ENCODE measurements around the gene SREBF2. TPM values are rescaled to one million over a fixed set of nuclear protein-coding genes. Genes with fewer than 3 reads are reported as not detected.

SREBF2 gene
- total and polyA plus RNA-seq, 2 of the 13 experiments (the other 11 are each of a cell fraction or from before 2014, with no cell fraction given): 53.8 to 72.6 TPM

GRCh38 chr22:41883400-41883799, 50.5 kb downstream of the SREBF2 start (continued):
- TF ChIP-seq ZNF609 (CRISPR knock-in tag; IDR thresholded peaks at IDR 0.05; ENCODE audit: borderline replicate concordance): no peak
- no peak for TF ChIP-seq ZNF7 (CRISPR knock-in tag; IDR thresholded peaks at IDR 0.05)
- TF ChIP-seq RFX1 (IDR thresholded peaks at IDR 0.05): no peak
- no peak for TF ChIP-seq NFE2L2 (IDR thresholded peaks at IDR 0.05; ENCODE audit: low read length)
- TF ChIP-seq, protein P1, sequence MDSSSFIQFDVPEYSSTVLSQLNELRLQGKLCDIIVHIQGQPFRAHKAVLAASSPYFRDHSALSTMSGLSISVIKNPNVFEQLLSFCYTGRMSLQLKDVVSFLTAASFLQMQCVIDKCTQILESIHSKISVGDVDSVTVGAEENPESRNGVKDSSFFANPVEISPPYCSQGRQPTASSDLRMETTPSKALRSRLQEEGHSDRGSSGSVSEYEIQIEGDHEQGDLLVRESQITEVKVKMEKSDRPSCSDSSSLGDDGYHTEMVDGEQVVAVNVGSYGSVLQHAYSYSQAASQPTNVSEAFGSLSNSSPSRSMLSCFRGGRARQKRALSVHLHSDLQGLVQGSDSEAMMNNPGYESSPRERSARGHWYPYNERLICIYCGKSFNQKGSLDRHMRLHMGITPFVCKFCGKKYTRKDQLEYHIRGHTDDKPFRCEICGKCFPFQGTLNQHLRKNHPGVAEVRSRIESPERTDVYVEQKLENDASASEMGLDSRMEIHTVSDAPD (CRISPR knock-in tag; IDR thresholded peaks at IDR 0.05): no peak
- no peak for TF ChIP-seq DZIP1 (CRISPR knock-in tag; IDR thresholded peaks at IDR 0.05)
- TF ChIP-seq ZNF562 (CRISPR knock-in tag; IDR thresholded peaks at IDR 0.05; ENCODE audit: borderline replicate concordance): no peak
- TF ChIP-seq HDAC1 (CRISPR knock-in tag; IDR thresholded peaks at IDR 0.05): no peak
- TF ChIP-seq TARDBP (CRISPR knock-in tag; IDR thresholded peaks at IDR 0.05): no peak
- TF ChIP-seq TEAD3 (CRISPR knock-in tag; optimal IDR thresholded peaks at IDR 0.05; ENCODE audit: borderline replicate concordance): no peak
- TF ChIP-seq ZSCAN20 (CRISPR knock-in tag; IDR thresholded peaks at IDR 0.05; ENCODE audit: borderline replicate concordance): no peak
- TF ChIP-seq HNF4A (CRISPR knock-in tag; IDR thresholded peaks at IDR 0.05): no peak
- TF ChIP-seq ZSCAN22 (CRISPR knock-in tag; IDR thresholded peaks at IDR 0.05): no peak

All from HepG2 (cell line).